HFF-Myc (cell line): ENCODE data around the gene H19.

ENCODE experiments used
- DNase-seq: peaks from one replicate; pipeline ENCODE4 v3.0.0-alpha.2; 2011; ENCODE audit warnings: low read depth; ENCODE audit errors: extremely low read depth
- H3K4me3 ChIP-seq: replicated peaks from 2 replicates; pipeline ENCODE4 v1.5.1; 2011; ENCODE audit warnings: low read depth, mild to moderate bottlenecking, control low read depth, low read length
- TF ChIP-seq, protein P1 (sequence below): IDR thresholded peaks from 2 replicates; pipeline ENCODE4 v1.5.1; 2012; ENCODE audit warnings: mild to moderate bottlenecking, low read depth, low read length, control low read depth; ENCODE audit errors: missing control alignments

Gene H19

DNA sequence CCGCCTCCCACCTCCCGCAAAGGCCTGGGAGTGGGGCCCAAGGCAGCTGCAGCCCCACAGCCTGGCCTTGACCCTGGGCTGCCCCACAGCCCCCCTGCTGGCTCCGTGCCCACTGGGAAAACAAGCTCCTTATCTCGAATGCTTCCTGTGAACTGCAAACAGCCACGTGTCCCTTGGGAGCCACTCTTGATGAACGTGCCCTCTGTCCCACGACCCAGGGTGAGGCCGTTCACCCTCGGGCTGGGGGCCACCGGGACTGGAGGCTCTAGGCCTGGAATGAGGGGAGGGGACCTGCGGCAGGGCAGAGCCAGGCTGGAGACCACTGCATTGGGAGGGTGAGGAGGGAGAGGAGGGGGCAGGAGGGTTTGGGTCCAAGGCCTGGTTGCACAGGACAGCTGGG lies 9.5 kb downstream of the H19 start:
- TF ChIP-seq, protein P1, sequence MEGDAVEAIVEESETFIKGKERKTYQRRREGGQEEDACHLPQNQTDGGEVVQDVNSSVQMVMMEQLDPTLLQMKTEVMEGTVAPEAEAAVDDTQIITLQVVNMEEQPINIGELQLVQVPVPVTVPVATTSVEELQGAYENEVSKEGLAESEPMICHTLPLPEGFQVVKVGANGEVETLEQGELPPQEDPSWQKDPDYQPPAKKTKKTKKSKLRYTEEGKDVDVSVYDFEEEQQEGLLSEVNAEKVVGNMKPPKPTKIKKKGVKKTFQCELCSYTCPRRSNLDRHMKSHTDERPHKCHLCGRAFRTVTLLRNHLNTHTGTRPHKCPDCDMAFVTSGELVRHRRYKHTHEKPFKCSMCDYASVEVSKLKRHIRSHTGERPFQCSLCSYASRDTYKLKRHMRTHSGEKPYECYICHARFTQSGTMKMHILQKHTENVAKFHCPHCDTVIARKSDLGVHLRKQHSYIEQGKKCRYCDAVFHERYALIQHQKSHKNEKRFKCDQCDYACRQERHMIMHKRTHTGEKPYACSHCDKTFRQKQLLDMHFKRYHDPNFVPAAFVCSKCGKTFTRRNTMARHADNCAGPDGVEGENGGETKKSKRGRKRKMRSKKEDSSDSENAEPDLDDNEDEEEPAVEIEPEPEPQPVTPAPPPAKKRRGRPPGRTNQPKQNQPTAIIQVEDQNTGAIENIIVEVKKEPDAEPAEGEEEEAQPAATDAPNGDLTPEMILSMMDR: no peak
- DNase-seq: no peak
- no peak overlapping the region for H3K4me3 ChIP-seq

DNA sequence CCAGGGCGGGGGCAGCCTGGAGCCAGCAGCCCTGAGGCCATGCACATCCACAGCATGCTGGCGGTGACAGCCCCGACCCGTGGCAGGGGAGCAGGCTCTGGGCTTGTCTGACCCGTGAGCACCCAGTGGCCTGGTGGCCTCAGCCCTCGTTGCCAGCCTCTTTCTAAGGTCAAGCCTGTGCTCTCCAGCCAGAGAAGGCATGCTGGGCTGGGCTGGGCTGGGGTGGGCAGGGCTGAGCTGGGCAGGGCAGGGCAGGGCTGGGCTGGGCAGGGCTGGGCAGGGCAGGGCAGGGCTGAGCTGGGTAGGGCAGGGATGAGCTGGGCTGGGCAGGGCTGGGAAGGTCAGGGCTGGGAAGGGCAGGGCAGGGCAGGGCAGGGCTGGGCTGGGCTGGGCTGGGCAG lies 10.6 kb downstream of the H19 start:
- TF ChIP-seq, protein P1: no peak
- H3K4me3 ChIP-seq: no peak overlapping the region
- no peak for DNase-seq

DNA sequence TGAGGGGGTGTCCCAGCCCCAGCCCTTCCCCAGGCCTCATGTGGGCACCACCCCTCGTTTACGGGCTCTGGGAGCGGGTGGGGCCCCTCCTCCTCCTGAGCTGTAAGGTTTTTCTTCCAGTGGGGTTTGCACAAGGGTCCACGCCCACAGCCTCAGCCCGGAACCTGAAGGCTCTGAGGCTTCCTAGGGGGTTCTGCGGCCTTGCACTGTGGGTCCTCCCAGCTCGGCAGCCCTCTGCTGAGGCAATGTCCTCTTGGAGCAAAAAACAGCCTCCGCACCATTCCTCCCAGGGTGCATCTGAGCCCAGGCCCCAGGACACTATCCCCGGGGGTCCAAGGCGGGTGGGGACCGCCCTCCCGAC lies 14.1 kb downstream of the H19 start:
- TF ChIP-seq, protein P1: no peak
- no peak overlapping the region for H3K4me3 ChIP-seq
- no peak for DNase-seq

DNA sequence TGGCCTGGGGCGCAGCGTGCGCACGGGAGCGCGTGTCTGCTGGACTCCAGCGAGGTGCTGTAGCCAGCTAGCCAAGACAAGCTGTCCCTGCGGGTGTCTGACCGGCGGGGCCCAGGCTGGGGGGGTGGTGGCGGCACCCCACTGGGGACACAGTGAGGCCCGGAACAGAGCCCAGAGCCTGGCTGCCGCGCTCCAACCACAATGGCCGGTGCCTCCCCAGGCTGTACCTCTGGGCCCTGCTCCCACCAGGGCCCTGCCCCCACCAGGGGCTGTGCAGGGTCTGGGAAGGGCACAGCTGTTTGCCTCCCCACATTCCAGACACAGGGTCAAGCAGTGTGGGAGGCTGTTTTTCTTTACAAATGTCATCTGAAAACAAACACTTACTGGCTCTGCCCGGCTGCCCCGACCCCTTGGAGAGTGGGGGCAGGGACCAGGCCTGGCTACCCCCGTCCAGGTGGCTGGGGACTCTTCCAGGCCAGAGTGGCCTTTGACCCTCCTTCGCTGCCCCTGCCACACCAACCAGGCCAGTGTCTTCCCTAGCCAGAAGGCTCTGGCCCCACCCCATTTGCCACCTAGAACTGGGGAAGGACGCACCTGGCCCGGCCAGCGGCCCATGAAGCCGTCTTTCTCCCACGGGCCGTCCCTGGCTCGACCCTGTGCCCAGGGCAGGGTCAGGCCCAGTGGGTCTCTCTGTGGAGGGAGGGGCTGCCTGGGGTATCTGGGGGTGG lies 14.6 kb downstream of the H19 start:
- H3K4me3 ChIP-seq: no peak overlapping the region
- TF ChIP-seq, protein P1: no peak
- no peak for DNase-seq

DNA sequence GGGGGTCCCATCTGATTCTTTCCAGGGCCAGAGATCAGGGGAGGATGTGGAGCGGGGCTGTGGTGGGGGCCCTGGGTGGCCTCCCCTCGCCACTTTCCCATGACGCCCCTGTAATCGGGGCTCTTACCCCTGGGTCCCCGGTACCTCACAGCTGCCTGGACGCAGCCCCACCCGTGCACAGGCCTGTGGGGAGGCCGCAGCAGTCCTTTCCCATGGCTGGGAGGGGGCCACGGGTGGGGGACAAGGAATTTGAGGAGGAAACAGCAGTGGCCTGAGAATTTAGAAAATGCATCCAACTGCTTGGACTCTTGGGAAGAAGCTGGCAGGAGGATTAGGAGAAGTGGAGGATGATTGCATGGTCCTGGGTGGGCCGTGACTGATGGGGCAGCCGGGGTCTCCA lies 18.0 kb downstream of the H19 start:
- no peak for DNase-seq
- TF ChIP-seq, protein P1: no peak
- H3K4me3 ChIP-seq: no peak overlapping the region

DNA sequence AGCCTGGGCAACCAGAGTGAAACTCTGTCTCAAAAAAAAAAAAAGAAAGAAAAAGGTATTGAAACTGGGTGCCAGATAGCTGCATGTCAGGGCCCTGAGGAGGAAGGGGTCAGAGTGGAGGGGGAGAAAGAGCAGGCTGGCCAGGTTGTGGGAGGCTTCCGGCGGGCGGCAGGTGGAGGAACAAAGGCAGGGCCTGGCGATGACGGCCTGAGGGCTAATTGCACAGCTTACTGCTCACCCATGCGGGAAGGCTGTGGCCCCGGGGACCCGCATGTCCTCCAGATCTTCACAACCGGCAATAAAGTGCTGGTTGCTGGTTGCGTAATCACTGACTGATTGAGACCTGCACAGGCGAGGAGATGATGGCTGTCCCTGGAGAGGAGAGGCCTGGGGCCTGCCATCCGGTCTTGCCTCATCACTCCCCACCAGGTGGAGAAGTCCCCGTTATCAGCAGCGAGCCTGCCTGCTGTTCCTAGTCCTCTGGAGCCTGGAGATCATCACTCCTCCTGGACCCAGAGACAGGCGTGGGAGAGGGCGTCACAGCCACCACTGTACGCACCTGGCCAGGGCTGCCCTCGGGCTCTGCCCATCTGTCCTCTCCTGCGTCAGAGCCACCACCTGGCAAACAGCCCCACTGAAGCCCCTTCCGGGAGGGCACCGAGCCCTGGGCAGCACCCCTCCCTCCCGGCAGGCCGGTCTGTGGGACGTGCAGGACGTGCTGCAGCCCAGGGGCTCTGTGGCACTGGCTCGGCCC lies 18.7 kb downstream of the H19 start:
- H3K4me3 ChIP-seq: no peak overlapping the region
- no peak for DNase-seq
- TF ChIP-seq, protein P1: no peak
